Endothelial cell of umbilical vein (primary cell): ENCODE measurements around the gene TAF8. TPM values are rescaled to one million over a fixed set of nuclear protein-coding genes. Genes with fewer than 3 reads are reported as not detected.

Experiments used
- BruUV-seq: library from RNA; stranded (reverse); fragments of 400-500 nt; replicated peaks from 2 replicates; lab custom pipeline; 2021; lab: Mats Ljungman, UMichigan
- CTCF ChIA-PET: fragments of 300-600, 350-600 bp; sonication (Branson Sonifier 250); formaldehyde crosslinking; loops from one replicate; lab custom pipeline; 2021; ENCODE audit warnings: antibody characterized with exemption, inconsistent platforms; lab: Charles Lee
- POLR2A ChIA-PET: fragments of 300-600, 350-600 bp; sonication (Branson Sonifier 250); formaldehyde crosslinking; loops from one replicate; lab custom pipeline; 2021; ENCODE audit warnings: antibody characterized with exemption, inconsistent platforms; lab: Charles Lee
- DNase-seq: peaks from one replicate; pipeline ENCODE4 v3.0.0-alpha.2; 2011; ENCODE audit warnings: low read depth, low spot score
- FAIRE-seq: peaks from 2 replicates; lab custom pipeline; 2011; peaks lifted over from hg19 to GRCh38; lab: Jason Lieb, UNC
- H2AFZ ChIP-seq: 2 replicates; pipeline ENCODE4 v1.6.0; 2012; ENCODE audit warnings: low read depth, low read length, control low read depth, inconsistent platforms
- H3K27ac ChIP-seq: 2 replicates; pipeline ENCODE4 v1.5.1; 2011; ENCODE audit warnings: low read depth, mild to moderate bottlenecking, control low read depth, low read length, moderate library complexity; ENCODE audit not compliant: insufficient read depth
- H3K27me3 ChIP-seq, 2 experiments: 2 replicates each; pipeline versions ENCODE4 v1.6.0 to v1.6.1; 2011; ENCODE audit warnings: low read length in 2 of 2, mixed read lengths in 1 of 2; ENCODE audit not compliant: control insufficient read depth in 2 of 2, insufficient read depth in 2 of 2
- H3K36me3 ChIP-seq, 2 experiments: 2 replicates in 1 of 2; 3 replicates in 1 of 2; pipeline ENCODE4 v1.5.1; 2011; ENCODE audit warnings: low read length in 2 of 2, mild to moderate bottlenecking in 1 of 2, moderate library complexity in 1 of 2; ENCODE audit not compliant: control insufficient read depth in 2 of 2, insufficient read depth in 2 of 2; ENCODE audit errors: extremely low read depth in 1 of 2
- H3K4me1 ChIP-seq: 3 replicates; pipeline ENCODE4 v1.5.1; 2011; ENCODE audit warnings: mild to moderate bottlenecking, low read length; ENCODE audit not compliant: control insufficient read depth, insufficient read depth; ENCODE audit errors: extremely low read depth
- H3K4me2 ChIP-seq: 2 replicates; pipeline ENCODE4 v1.6.1; 2011; ENCODE audit warnings: low read length, control low read depth, mixed read lengths; ENCODE audit not compliant: insufficient read depth
- H3K4me3 ChIP-seq, 3 experiments: fragments of 200-600 bp in 1 of 3; sonication (generic), shearing (Covaris generic) in 1 of 3; replicated peaks in 1 of 3; 2 replicates each; pipeline ENCODE4 v1.5.1; 2011 to 2016; ENCODE audit warnings: control low read depth in 3 of 3, low read length in 3 of 3, mild to moderate bottlenecking in 2 of 3, inconsistent platforms in 1 of 3, low read depth in 1 of 3, moderate library complexity in 1 of 3; ENCODE audit not compliant: insufficient read depth in 1 of 3
- H3K79me2 ChIP-seq: 2 replicates; pipeline ENCODE4 v1.6.0; 2012; ENCODE audit warnings: low read length, inconsistent platforms; ENCODE audit not compliant: control insufficient read depth, insufficient read depth
- H3K9ac ChIP-seq: replicated peaks from 2 replicates; pipeline ENCODE3; 2011; ENCODE audit warnings: low read length, control low read depth; ENCODE audit not compliant: insufficient read depth; ENCODE audit errors: extremely low read depth
- H3K9me1 ChIP-seq: replicated peaks from 3 replicates; pipeline ENCODE4 v1.6.0; 2011; ENCODE audit warnings: mild to moderate bottlenecking, low read length; ENCODE audit not compliant: control insufficient read depth, insufficient read depth; ENCODE audit errors: extremely low read depth
- H3K9me3 ChIP-seq: replicated peaks from 2 replicates; pipeline ENCODE4 v1.5.1; 2012; ENCODE audit warnings: low read length, inconsistent platforms; ENCODE audit not compliant: control insufficient read depth, insufficient read depth
- H4K20me1 ChIP-seq: replicated peaks from 2 replicates; pipeline ENCODE3; 2011; ENCODE audit warnings: mild to moderate bottlenecking, low read length; ENCODE audit not compliant: control insufficient read depth, insufficient read depth; ENCODE audit errors: extremely low read depth
- EZH2 ChIP-seq: IDR thresholded peaks from 2 replicates; pipeline ENCODE4 v1.6.1; 2012; ENCODE audit warnings: borderline replicate concordance, low read depth, mild to moderate bottlenecking, moderate library complexity, low read length, inconsistent platforms; ENCODE audit not compliant: severe bottlenecking
- FOS ChIP-seq: IDR thresholded peaks from 2 replicates; pipeline ENCODE4 v1.6.1; 2011; ENCODE audit warnings: mild to moderate bottlenecking, low read length, moderate library complexity, borderline replicate concordance; ENCODE audit not compliant: insufficient read depth
- GATA2 ChIP-seq: IDR thresholded peaks from 2 replicates; pipeline ENCODE4 v1.7.0; 2011; ENCODE audit warnings: low read depth, mild to moderate bottlenecking, moderate library complexity, mixed read lengths, low read length; ENCODE audit not compliant: insufficient read length, insufficient read depth
- JUN ChIP-seq: IDR thresholded peaks from 2 replicates; pipeline ENCODE4 v1.6.1; 2011; ENCODE audit warnings: borderline replicate concordance, low read depth; ENCODE audit not compliant: insufficient read length, insufficient read depth
- MAX ChIP-seq: IDR thresholded peaks from 2 replicates; pipeline ENCODE4 v1.6.1; 2011; ENCODE audit not compliant: insufficient read depth, insufficient read length
- MYC ChIP-seq: IDR thresholded peaks from one replicate; pipeline ENCODE4 v1.6.1; 2011; ENCODE audit warnings: mild to moderate bottlenecking, low read depth, low read length
- POLR2A ChIP-seq: IDR thresholded peaks from 2 replicates; pipeline ENCODE4 v1.6.1; 2012; ENCODE audit warnings: low read depth, mild to moderate bottlenecking, control low read depth, low read length
- POLR2AphosphoS5 ChIP-seq: IDR thresholded peaks from 2 replicates; pipeline ENCODE4 v1.6.1; 2012; ENCODE audit warnings: low read depth, mild to moderate bottlenecking, control low read depth, low read length, moderate library complexity; ENCODE audit not compliant: insufficient read depth
- dilution Hi-C: fragments of 300-500 bp; cut with MboI; formaldehyde crosslinking; loops from one replicate; pipeline ENCODE4 v1.15.0; 2019; ENCODE audit warnings: low sequenced_read_pairs; ENCODE audit not compliant: extremely low pct_ligation_motif_present
- intact Hi-C: fragments of 100-400 bp; cut with micrococcal nuclease; formaldehyde crosslinking; loops from one replicate; pipeline ENCODE4 v1.10.0; 2022
- polyA plus RNA-seq, 4 experiments: library from polyadenylated mRNA; depleted of rRNA in 3 of 4; stranded (reverse) in 3 of 4; unstranded in 1 of 4; fragments of >200 nt; gene quantifications; 2 replicates each; pipeline versions ENCODE4 v1.2.1 to v1.2.3, GENCODE V29; 2011 to 2012; ENCODE audit warnings: missing spikeins in 1 of 4
- total RNA-seq: library from RNA; stranded (reverse); gene quantifications from 2 replicates; pipeline ENCODE4 v1.2.3, GENCODE V29; 2021
- TF ChIP-seq, protein P1 (sequence below), 2 donors: IDR thresholded peaks; 1 replicate in 1 of 2; 2 replicates in 1 of 2; pipeline ENCODE4 v1.5.1; 2011; ENCODE audit warnings: low read length in 2 of 2, mild to moderate bottlenecking in 2 of 2, moderate library complexity in 2 of 2, control low read depth in 1 of 2, inconsistent platforms in 1 of 2, low read depth in 1 of 2; ENCODE audit not compliant: insufficient read depth in 1 of 2; ENCODE audit errors: extremely low read depth in 1 of 2

Gene TAF8
- total and polyA plus RNA-seq, 2 donors (not counting 3 experiments of a cell fraction or from before 2014, with no cell fraction given), result 32.9 to 45.4 TPM

DNA sequence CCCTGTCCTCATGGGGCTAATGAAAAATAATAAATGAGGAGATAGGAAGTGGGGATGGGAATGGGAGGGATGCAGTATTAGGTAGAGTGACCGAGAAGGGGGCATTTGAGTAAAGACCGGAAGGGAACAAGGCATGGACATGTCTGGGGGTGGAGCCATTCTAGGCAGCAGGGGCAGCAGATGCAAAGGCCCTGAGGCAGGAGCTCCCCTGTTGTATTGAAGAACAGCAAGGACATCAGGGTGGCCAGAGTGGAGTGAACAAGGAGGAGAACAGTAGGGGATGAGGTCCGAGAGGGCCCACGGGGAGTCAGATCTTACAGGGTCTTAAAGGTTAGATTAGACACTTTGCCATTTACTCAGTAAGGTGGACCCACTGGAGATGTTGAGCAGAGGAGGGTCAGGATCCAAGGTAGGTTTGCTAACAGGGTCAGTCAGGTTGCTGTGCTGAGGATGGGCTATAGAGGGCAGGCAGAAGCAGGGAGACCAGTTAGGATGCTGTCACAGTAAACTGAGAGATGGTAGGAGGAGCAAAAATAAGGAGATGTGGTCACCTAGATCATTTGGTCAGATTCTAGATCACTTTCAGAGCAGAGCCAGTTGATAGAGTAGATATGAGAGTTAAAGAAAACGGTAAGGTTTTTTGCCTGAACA, 18.7 kb downstream of the TAF8 start:
- no peak overlapping the region for H2AFZ ChIP-seq
- no peaks in the 10 kb centered on the region for H3K9me3 ChIP-seq
- POLR2A ChIA-PET, result no interaction called here
- H3K27me3 ChIP-seq, result no peaks in the 10 kb centered on the region
- dilution Hi-C loops, result no loop called here
- no peak overlapping the region for H3K4me2 ChIP-seq
- H3K4me3 ChIP-seq, result no peak overlapping the region
- intact Hi-C loops, result no loop called here
- no peaks in the 10 kb centered on the region for H3K4me1 ChIP-seq
- no peaks in the 10 kb centered on the region for H4K20me1 ChIP-seq
- no peaks in the 10 kb centered on the region for H3K79me2 ChIP-seq
- H3K9me1 ChIP-seq, result no peaks in the 10 kb centered on the region
- peaks cover 4 to 36% of the 10 kb centered on the region in 2 experiments for H3K36me3 ChIP-seq
- CTCF ChIA-PET, result interaction anchor here (1.0 kb wide), 1 partner anchor 146 kb away, joined by 3 read pairs; no protein-coding TSS in a partner anchor
- no peak for FAIRE-seq
- no TSS peak for BruUV-seq
- no peak overlapping the region for H3K27ac ChIP-seq
- no peak for DNase-seq
- H3K9ac ChIP-seq, result no peak overlapping the region
- TF ChIP-seq POLR2A, result no peak
- TF ChIP-seq POLR2AphosphoS5, result no peak
- TF ChIP-seq MAX, result no peak
- TF ChIP-seq GATA2, result no peak
- no peak for TF ChIP-seq JUN
- no peak for TF ChIP-seq MYC
- no peak for TF ChIP-seq FOS
- TF ChIP-seq, protein P1, sequence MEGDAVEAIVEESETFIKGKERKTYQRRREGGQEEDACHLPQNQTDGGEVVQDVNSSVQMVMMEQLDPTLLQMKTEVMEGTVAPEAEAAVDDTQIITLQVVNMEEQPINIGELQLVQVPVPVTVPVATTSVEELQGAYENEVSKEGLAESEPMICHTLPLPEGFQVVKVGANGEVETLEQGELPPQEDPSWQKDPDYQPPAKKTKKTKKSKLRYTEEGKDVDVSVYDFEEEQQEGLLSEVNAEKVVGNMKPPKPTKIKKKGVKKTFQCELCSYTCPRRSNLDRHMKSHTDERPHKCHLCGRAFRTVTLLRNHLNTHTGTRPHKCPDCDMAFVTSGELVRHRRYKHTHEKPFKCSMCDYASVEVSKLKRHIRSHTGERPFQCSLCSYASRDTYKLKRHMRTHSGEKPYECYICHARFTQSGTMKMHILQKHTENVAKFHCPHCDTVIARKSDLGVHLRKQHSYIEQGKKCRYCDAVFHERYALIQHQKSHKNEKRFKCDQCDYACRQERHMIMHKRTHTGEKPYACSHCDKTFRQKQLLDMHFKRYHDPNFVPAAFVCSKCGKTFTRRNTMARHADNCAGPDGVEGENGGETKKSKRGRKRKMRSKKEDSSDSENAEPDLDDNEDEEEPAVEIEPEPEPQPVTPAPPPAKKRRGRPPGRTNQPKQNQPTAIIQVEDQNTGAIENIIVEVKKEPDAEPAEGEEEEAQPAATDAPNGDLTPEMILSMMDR (IDR thresholded peaks at IDR 0.05; ENCODE audit: extremely low read depth in 1 of 2, insufficient read depth in 1 of 2, low read depth in 1 of 2, low read length in 2 of 2), result no peak
- no peak for TF ChIP-seq EZH2
